TTC549 (cell line): ENCODE data around the gene TMEM8B.
"Not testable (repeated sequence)": the region's sequence is repeated elsewhere in the genome, so short reads cannot be mapped to it uniquely, and the experiment has no call there.

Experiments used
- FAIRE-seq: peaks from 2 replicates; lab custom pipeline; 2012; peaks lifted over from hg19 to GRCh38; lab: Jason Lieb, UNC

The TMEM8B gene

DNA sequence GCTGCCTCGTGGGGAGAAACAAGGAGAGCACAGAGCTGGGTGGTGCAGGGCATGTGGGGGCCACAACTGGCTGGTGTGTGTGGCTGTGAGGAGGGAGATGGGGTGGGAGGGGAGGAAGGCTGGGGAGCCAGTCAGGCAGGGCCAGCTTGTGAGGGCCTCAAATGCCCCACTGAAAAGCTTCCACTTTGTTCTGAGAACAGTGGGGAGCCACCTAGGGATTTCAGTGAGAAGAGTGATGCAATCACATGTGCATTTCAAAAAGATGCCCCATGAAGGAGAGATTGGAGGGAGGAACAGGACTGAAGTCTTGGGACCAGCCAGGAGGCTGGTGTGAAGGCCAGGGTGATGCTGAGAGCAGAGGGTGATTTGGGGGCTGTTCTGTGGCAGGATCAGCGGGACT, 39.9 kb downstream of the TMEM8B start:
- no peak for FAIRE-seq

DNA sequence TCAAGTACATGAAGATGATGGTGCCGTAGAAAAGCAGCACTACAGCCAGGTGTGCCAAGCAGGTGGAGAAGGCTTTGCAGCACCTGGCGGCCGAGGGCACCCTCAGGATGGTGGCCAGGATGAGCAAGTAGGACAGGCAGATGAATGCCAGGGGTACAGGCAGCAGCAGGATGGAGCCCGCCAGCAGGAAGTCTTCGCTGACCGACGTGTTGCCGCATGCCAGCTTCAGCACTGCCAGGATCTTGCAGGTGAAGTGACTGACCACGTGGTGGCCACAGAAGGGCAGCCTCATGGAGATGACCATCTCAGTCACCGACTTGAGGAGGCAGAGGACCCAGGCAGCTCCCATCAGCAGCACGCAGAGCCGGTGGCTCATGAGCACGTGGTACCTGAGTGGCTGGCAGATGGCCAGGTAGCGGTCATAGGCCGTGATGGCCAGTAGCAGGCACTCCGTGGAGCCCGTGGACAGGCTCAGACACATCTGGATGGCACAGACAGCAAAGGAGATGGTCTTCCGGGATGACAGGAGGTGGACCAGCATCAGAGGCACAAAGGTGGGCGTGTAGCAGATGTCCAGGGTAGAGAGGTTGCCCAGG, 40.7 kb downstream of the TMEM8B start:
- FAIRE-seq, result no peak

DNA sequence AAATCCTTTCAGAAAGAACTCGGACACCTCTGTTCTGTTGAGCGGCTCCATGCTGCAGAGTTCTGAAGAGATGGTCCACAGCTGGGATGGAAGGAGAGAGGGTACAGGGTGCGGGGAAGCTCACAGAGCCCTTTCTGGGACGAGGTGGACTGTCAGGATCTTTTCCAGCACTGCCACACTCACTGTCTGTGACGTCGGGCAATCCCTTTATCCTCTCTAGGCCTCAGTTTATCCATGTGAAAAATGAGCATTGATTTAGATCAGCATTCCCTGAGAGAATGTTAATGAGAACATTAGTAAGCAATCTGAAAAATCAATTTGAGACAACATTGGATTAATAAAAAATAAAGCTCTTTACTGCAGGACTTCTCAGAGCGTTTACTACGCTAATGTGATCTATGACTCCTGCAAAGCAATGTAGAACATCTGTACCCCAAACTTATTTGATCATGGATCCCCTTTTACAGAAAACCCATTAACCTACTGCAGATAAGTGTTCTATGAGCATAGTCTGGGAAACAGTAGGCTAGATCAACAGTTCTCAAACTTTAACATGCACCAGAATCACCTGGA, 41.4 kb downstream of the TMEM8B start, which contains the start of gene OR13J1:
Gene OR13J1 (minus strand): TSS at position 51 of the 573 bp plus-strand sequence. CDS start 0 bp downstream, at position 51.
- no peak for FAIRE-seq

DNA sequence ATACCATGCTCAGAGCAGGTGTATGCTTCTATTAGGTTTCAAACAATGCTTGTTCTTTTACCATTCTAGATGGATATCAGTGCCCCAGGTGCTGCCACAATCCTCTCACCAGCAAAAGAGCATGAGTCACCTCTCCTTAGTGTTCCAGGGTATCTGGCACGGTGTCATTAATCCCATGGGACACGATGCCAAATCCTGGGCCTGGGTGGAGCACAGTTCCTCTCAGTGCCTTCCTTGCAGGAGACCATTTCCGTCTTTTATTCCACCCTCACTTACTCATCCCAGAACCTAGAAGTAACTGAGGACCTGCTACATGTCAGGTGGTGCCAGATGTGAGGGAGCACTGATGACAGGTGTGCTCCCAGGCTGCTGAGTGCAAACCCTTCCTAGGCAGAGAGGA, 42.5 kb downstream of the TMEM8B start:
- no peak for FAIRE-seq

DNA sequence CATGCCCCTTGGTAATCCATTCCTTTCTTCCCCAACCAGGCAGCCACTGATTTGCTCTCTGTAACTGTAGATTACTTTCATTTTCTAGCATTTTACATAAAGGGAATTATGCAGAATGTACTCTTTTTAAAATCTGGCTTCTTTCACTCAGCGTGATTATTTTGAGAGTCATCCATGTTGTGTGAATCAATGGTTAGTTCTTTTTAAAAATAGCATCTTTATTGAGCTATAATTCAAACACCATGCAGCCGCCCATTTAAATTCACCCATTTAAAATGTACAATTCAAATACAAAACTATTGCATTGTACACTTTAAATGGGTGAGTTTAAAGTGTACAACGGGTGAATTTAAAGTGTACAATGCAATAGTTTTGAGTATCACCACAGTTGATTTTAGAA, 43.5 kb downstream of the TMEM8B start:
- no peak for FAIRE-seq

DNA sequence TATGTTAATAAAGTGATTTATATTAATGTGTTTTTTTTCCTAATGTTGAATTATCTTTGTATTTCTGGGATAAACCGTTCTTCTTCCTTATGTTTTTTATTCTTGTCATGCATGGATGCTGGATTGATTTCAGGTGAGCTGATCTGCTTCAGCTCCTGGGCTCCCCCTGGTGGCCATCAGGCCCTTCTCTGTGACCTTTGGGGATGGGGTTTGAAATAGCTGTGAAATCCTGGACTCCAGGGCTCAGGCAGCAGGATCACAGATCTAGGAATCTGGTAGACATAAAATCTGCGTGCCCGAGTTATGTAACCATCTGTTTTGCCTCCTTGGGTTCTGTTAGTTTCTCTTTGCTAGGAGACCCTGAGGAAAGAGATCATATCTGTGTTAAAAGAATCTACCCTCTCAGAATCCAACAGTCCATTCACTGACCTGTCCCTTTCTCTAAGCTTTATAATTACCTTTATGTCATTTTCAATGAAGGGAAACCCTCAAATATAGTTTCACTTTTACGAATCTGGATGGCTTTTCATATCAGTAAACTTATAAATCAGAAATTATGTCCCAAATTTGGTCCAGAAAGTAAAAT, 53.3 kb downstream of the TMEM8B start:
- peak; percentile 68 for FAIRE-seq

DNA sequence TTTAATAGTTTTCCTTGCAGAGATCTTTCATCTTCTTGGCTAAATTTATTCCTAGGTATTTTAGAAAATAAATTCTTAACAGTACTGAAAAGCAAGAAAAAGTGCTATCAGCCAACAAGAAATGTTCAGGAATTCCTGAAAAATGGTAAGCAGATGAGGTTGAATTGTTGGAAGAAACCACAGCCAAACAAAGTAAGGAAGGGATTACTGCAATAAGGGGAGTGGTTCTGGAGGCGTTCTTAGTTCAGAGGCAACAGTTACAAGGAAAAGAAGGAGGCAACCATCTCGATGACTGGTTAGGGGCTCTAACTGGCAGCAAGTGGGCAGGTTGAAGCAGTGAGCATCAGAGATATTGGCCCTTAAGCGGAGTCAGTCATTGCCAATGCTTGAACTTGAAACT, 54.0 kb downstream of the TMEM8B start:
- no peak for FAIRE-seq

DNA sequence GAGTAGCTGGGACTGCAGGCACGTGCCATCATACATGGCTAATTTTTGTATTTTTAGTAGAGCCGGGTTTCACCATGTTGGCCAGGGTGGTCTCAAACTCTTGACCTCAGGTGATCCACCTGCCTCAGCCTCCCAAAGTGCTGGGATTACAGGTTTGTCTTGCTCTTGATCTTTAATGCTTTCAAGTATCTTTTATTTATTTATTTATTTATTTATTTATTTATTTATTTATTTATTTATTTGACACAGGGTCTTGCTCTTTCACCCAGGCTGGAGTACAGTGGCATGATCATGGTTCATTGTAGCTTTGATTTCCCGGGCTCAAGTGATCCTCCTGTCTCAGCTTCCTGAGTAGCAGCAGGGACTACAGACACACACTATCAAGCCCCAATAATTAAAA, 55.9 kb downstream of the TMEM8B start:
- not testable (repeated sequence) for FAIRE-seq

DNA sequence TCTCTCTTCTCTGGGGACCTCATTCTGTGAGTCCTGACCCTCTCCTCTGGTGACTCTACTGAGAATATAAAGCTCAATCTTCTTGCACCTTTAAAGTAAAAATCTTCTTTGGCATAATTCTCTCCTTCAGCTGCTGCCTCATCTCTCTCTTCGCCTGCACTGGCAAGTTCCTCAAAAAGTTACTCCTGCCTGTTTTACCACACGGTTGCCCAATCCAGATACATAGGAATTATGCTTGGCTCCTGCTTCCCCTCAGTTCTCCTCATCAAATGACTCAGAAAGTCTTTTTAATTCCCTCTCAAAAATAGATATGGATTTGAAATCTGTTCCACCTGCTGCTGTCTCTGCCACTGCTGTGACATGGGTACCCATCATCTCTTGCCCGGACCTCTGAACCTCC, 62.6 kb downstream of the TMEM8B start:
- no peak for FAIRE-seq

DNA sequence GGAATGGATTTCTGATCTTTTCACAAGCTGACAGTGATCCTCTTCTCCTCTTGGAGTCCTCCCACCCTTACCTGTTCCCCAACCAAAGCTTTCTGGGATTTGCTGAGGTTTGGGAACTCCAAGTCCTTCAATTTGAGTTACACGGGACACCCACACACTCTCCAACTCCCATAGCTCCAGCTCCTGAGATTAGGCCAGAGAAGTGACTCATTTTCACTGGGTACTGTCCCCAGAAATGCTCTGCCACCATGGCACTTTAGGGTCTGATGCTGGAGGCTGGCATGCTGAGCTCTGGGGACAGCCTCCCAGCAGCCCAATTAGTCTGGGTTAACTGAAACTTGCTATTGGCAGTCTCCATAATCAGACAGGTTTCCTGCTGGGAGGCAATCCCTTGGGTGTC, 63.0 kb downstream of the TMEM8B start:
- no peak for FAIRE-seq

DNA sequence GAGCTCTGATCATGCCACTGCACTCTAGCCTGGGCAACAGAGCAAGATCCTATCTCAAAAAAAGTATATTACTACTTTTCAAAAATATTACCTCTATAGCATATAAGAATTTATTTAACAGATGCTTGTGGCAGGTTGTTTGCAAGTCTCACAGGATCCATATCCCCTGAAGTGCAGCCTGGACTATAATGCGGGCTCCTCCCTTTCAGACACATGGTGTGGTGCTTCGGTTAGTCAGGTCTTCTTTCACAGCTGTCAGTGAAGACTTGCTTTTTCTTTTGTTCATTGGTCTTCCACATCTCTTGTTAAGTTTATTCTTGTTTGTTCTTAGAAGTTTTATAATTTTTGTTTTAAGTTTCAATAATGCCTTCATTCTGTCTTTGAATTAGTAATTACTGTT, 67.5 kb downstream of the TMEM8B start:
- FAIRE-seq, result no peak

DNA sequence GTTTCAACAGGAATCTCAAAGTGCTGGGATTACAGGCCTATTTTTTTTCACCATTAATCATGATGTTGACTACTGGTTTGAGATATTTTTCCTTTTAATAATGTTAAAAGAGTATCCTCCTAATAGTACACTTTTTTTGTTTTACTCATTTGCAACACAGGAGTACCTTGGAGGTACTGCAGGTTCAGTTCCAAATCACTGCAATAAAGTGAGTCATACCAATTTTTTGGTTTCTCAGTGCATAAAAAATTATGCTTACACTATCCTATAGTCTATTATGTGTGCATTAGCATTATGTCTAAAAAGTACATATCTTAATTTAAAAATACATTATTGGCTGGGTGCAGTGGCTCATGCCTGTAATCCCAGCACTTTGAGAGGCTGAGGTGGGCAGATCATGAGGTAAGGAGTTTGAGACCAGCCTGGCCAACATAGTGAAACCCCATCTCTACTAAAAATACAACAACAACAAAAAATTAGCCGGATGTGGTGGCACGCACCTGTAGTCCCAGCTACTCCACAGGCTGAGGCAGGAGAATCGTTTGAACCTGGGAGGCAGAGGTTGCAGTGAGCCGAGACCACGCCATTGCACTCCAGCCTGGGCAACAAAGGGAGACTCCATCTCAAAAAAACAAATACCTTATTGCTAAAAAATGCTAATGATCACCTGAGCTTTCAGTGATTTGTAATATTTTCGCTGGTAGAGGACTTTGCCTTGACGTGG, 68.5 kb downstream of the TMEM8B start:
- not testable (repeated sequence) for FAIRE-seq

DNA sequence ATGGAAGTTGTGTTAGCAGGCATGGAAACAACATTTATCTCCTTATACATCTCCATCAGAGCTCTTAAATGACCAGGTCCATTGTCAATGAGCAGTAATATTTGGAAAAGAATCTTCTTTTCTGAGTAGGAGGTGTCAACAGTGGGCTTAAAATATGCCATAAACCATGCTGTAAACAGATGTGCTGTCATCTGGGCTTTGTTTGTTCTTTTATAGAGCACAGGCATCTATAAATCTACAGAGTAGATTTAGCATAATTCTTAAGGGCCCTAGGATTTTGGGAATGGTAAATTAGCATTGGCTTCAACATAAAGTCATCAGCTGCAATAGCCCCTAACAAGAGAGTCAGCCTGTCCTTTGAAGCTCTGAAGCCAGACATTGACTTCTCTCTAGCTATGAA, 69.3 kb downstream of the TMEM8B start:
- FAIRE-seq, result no peak

DNA sequence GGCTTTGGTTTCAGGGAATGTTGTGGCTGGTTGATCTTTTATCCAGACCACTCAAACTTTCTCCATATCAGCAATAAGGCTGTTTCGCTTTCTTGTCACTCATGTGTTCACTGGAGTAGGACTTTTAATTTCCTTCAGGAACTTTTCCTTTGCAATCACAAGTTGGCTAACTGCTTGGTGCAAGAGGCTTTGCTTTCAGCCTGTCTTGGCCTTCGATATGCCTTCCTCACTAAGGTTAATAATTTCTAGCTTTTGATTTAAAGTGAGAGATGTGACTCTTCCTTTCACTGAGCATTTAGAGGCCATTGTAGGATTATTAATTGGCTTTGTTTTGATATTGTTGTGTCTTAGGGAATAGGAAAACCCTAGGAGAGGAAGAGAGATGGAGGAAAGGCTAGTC, 70.0 kb downstream of the TMEM8B start:
- no peak for FAIRE-seq

DNA sequence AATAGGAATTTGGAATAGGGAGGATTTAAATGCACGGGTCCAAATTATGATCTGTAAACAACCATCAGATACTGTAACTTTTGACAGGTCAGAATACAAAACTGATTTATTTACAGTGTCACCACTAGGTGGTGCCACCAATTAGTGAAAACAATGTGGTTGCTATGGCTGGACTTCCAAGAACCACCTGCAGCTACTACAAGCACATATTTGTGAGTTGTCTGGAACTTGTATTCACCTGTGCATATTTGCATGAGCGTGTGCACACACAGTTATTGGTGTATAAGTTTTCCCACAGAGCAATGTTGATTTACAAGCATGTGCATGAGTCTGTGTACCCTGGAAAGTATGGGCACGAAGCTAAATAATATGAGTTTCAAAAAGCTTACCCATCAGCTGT, 74.0 kb downstream of the TMEM8B start:
- FAIRE-seq, result peak; percentile 85

DNA sequence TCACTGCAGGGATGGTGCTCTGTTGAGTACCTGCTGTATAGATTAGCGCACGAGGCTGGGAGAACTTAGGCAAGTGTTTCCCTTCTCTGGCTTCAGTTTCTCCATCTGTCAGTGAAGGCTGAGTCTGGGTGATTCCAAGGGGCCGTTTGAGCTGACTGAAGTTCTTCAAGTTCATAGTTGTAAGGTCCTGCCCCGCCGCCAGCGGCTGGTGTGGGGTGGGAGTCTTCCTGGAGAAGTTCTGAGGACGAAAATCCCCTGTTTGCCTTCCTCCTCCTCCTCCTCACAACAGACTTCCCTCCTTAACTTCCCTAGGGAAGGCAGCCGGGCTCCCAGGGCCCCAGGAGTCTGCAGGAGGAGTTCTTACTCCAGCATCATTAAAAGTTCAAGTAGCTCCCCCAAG, 75.3 kb downstream of the TMEM8B start:
- FAIRE-seq, result no peak

DNA sequence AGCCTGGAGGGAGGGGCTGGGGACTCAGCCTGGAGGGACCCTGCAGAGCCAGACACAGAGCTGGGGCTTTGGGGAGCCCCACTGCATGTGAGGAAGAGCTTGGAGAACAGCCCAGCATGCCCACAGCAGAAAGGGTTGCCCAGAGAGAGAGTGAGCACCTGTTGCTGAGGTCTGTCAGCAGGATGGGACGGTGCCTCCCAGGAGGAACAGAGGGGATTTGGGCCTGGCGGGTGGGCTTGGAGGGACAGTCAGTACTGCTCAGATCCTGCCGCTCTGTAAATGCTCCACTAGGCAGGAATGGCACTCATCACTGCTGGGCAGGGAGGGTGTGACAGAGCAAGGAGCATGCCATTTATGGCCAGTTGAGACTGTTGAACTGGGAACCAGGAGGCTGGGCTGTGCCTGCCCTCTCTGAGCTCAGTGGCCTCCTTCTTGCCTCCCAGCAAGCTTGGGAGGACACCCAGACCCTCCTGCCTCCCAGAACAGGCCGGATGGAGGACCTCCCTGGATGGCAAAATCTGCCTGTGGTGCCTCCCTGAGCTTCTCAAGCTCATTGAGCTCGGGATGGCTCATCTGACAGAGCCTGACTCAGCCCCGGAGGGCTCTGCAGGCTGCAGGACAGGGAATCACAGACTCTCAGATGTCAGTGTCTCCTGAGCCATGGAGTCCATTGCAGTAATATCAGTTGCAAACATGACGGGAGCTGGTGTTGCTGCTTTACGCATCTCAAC, 76.2 kb downstream of the TMEM8B start:
- no peak for FAIRE-seq

DNA sequence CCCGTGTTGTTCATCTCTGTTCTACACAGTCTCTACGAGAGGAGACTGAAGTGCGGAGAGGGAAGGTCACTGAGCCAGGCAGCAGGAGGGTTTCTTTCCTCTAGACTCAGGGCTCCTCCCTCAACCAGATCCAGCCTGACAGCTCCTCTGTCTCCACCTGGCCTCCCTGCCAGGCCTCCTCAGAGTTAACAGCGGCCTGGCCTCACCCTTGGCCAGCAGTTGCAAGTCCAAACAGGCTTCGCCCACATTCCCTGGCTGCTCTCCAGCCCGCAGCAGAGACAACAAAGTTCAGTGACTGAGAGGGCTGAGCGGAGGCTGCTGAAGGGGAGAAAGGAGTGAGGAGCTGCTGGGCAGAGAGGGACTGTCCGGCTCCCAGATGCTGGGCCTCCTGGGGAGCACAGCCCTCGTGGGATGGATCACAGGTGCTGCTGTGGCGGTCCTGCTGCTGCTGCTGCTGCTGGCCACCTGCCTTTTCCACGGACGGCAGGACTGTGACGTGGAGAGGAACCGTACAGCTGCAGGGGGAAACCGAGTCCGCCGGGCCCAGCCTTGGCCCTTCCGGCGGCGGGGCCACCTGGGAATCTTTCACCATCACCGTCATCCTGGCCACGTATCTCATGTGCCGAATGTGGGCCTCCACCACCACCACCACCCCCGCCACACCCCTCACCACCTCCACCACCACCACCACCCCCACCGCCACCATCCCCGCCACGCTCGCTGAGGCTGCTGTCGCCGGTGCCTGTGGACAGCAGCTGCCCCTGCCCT, 77.1 kb downstream of the TMEM8B start, which contains the start of gene HRCT1:
Gene HRCT1 (plus strand): TSS at position 291 of the 768 bp plus-strand sequence. CDS start 86 bp downstream, at position 377.
- no peak for FAIRE-seq

DNA sequence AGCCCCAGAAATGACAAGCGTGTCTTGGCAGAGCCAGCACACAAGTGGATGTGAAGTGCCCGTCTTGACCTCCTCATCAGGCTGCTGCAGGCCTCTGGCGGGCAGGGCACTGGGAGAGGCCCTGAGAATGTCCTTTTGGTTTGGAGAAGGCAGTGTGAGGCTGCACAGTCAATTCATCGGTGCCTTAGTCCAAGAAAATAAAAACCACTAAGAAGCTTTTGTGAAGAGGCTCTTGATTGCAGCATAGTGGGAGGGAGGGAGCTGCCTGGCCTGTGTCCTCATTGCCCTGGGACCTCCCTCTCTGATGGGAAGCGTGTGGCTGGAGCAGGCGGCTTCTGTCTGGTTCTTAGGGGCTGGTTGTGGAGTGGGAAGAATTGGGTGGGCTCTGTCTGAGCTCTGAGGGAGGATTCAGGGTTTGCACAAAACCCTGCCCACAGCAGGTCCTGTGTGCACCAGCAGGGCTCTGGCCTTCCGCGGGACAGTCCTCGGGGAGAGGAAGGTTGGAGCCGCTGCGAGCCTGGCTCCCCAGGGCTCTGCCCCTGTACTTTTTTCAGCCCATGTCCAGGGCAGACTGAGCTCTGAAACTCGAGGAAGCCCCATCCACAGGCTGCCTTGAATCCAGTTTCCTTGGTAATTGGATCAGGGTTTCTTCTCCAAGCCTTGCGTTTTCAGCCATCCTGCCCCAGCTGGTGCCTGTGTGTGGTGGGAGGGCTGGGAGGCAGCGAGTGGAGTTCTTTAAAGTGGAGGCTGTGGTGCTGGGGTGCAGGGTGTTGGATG, 78.1 kb downstream of the TMEM8B start:
- no peak for FAIRE-seq

DNA sequence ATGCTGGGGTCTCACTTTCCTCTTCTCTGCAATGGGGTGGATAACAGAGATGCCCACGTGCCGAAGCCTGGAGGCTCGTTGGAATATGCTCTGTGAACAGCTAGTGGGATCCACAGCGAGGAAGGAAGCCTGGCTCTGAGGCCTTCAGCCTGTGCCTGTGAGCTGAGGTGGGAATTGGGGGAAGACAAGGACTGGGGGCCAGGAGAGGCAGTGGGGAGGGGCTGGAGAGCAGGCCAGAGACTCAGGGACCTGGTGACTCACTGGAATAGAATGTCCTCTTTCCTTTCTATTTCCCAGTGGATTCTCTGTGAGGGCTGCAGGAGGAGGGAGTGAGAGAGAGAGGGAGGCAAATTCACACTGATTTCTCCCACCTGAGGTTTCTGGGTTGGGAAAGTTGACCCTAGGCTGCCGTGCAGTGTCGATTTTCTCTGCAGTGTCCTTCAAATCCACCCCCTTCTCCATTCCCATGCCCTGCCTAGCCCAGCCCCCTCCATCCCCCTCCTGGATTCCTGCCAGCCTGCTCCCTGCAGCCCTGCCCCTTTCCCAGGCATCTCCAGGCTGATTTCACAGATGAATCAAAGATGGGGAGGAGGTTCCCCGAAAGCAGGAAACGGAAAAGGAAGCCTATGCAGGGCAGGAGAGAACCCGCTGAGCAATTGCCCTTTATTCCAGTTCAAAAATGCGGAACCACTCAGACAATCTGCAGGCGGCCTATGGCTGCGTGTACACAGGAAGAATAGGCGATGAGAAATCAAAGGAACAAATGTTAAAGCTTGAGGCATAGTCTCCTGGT, 78.9 kb downstream of the TMEM8B start:
- peak; percentile 65 for FAIRE-seq
